ENCODE results near the gene SPNS3.

DNA sequence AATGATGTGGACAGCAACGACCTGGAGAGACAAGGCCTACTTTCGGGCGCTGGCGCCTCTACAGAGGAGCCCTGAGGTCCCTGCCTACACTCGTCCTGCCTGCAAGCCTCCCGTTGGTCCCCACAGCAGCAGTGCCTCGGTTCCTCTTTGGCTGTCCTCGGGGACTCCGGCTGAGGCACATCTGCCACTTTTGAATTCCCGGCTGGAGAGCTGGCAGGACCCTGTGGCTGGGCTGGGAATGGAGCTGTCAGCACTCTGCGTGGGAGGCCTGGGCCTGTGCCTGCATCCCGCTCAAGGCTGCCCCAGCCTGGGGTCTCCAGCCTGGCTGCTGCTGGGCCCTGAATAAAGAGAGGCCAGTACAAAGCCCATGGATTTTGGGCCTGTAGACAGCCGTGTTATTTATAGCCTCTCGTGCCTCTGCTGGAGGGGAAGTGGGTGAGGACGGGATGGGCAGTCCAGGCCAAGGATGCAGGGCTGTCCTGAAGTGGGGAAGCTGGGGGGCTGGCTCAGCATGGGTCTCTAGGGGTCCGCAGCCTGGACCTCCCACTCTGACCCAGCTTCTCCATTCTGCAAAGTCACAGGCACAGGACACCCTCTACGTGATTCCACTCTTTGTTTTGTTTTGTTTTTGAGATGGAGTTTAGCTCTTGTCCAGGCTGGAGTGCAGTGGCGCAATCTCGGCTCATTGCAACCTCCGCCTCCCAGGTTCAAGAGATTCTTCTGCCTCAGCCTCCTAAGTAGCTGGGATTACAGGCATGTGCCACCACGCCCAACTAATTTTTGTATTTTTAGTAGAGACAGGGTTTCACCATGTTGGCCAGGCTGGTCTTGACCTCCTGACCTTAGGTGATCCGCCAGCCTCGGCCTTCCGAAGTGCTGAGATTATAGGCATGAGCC, 54.3 kb downstream of the SPNS3 start:
- TF ChIP-seq, protein P1, sequence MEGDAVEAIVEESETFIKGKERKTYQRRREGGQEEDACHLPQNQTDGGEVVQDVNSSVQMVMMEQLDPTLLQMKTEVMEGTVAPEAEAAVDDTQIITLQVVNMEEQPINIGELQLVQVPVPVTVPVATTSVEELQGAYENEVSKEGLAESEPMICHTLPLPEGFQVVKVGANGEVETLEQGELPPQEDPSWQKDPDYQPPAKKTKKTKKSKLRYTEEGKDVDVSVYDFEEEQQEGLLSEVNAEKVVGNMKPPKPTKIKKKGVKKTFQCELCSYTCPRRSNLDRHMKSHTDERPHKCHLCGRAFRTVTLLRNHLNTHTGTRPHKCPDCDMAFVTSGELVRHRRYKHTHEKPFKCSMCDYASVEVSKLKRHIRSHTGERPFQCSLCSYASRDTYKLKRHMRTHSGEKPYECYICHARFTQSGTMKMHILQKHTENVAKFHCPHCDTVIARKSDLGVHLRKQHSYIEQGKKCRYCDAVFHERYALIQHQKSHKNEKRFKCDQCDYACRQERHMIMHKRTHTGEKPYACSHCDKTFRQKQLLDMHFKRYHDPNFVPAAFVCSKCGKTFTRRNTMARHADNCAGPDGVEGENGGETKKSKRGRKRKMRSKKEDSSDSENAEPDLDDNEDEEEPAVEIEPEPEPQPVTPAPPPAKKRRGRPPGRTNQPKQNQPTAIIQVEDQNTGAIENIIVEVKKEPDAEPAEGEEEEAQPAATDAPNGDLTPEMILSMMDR (IDR thresholded peaks at IDR 0.05): no peak
- no peak for TF ChIP-seq POLR2A (IDR thresholded peaks at IDR 0.05)
